GM23338 (cell line): Measurements from ENCODE around the gene ERP29.

Experiments used
- CREB1 ChIP-seq: fragments of 250-450 bp; sonication (Bioruptor Pico); IDR thresholded peaks from 2 replicates; pipeline ENCODE4 v1.5.0; 2020; ENCODE audit warnings: low read depth, mild to moderate bottlenecking, moderate library complexity
- EZH2 ChIP-seq: fragments of 200-600 bp; sonication (generic); IDR thresholded peaks from one replicate; pipeline ENCODE4 v1.8.0; 2017; ENCODE audit warnings: antibody characterized with exemption, mild to moderate bottlenecking, low read depth; ENCODE audit not compliant: unreplicated experiment
- EZH2phosphoT487 ChIP-seq: fragments of 200-600 bp; sonication (generic); IDR thresholded peaks from one replicate; pipeline ENCODE4 v1.8.1; 2018; ENCODE audit warnings: antibody characterized with exemption; ENCODE audit not compliant: unreplicated experiment
- JUNB ChIP-seq: IDR thresholded peaks from one replicate; pipeline ENCODE4 v1.6.1; 2016; ENCODE audit warnings: antibody characterized with exemption; ENCODE audit not compliant: unreplicated experiment
- NANOG ChIP-seq: IDR thresholded peaks from 2 replicates; pipeline ENCODE4 v1.6.1; 2016; ENCODE audit warnings: antibody characterized with exemption, borderline replicate concordance
- POLR2AphosphoS5 ChIP-seq: IDR thresholded peaks from 2 replicates; pipeline ENCODE4 v1.6.1; 2016; ENCODE audit warnings: antibody characterized with exemption, low read depth
- REST ChIP-seq: IDR thresholded peaks from one replicate; pipeline ENCODE4 v1.6.1; 2018; ENCODE audit warnings: antibody characterized with exemption; ENCODE audit not compliant: unreplicated experiment
- STAT1 ChIP-seq: IDR thresholded peaks from one replicate; pipeline ENCODE4 v1.6.1; 2016; ENCODE audit warnings: antibody characterized with exemption; ENCODE audit not compliant: unreplicated experiment
- ZNF114 ChIP-seq: fragments of 250-450 bp; sonication (Bioruptor Pico); IDR thresholded peaks from 2 replicates; pipeline ENCODE4 v1.5.0; 2020; ENCODE audit warnings: mild to moderate bottlenecking, moderate library complexity
- ZNF331 ChIP-seq: fragments of 250-450 bp; sonication (Bioruptor Pico); IDR thresholded peaks from 2 replicates; pipeline ENCODE4 v1.5.0; 2020; ENCODE audit warnings: low read depth, mild to moderate bottlenecking, moderate library complexity
- TF ChIP-seq, protein P1 (sequence below), 2 experiments: fragments of 200-600 bp in 1 of 2; sonication (generic) in 1 of 2; conservative IDR thresholded peaks; 2 replicates each; pipeline versions ENCODE4 v1.5.1 to v1.6.1; 2016 to 2017; ENCODE audit warnings: antibody characterized with exemption in 2 of 2, low read depth in 2 of 2, mild to moderate bottlenecking in 2 of 2, moderate library complexity in 1 of 2
- TF ChIP-seq, protein P2 (sequence below): IDR thresholded peaks from 2 replicates; pipeline ENCODE4 v1.6.1; 2016; ENCODE audit warnings: antibody characterized with exemption
- TF ChIP-seq, protein P3 (sequence below): fragments of 250-450 bp; sonication (Bioruptor Pico); IDR thresholded peaks from 2 replicates; pipeline ENCODE4 v1.5.0; 2020; ENCODE audit warnings: mild to moderate bottlenecking, moderate library complexity

DNA sequence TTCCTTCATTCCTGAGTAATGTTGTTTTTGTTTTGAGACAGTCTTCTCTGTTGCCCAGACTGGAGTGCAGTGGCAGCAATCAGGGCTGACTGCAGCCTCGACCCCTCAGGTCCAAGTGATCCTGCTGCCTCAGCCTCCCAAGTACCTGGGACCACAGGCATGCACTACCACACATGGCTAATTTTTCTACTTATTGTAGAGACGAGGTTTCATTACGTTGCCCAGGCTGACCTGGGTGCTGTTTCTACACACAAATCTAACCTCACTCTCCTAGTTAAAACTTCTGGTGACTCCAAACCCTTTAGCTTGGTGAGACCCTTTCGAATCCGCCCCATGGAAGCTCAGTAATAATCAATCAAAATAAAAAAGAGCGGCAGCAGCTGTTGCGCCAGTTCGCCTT lies 1.5 kb upstream of the ERP29 start:
- TF ChIP-seq, protein P1, sequence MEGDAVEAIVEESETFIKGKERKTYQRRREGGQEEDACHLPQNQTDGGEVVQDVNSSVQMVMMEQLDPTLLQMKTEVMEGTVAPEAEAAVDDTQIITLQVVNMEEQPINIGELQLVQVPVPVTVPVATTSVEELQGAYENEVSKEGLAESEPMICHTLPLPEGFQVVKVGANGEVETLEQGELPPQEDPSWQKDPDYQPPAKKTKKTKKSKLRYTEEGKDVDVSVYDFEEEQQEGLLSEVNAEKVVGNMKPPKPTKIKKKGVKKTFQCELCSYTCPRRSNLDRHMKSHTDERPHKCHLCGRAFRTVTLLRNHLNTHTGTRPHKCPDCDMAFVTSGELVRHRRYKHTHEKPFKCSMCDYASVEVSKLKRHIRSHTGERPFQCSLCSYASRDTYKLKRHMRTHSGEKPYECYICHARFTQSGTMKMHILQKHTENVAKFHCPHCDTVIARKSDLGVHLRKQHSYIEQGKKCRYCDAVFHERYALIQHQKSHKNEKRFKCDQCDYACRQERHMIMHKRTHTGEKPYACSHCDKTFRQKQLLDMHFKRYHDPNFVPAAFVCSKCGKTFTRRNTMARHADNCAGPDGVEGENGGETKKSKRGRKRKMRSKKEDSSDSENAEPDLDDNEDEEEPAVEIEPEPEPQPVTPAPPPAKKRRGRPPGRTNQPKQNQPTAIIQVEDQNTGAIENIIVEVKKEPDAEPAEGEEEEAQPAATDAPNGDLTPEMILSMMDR (conservative IDR thresholded peaks at IDR 0.05; ENCODE audit: low read depth in 2 of 2): no peak
- TF ChIP-seq POLR2AphosphoS5: no peak
- no peak for TF ChIP-seq EZH2
- no peak for TF ChIP-seq EZH2phosphoT487
- no peak for TF ChIP-seq REST
- no peak for TF ChIP-seq CREB1
- TF ChIP-seq, protein P2, sequence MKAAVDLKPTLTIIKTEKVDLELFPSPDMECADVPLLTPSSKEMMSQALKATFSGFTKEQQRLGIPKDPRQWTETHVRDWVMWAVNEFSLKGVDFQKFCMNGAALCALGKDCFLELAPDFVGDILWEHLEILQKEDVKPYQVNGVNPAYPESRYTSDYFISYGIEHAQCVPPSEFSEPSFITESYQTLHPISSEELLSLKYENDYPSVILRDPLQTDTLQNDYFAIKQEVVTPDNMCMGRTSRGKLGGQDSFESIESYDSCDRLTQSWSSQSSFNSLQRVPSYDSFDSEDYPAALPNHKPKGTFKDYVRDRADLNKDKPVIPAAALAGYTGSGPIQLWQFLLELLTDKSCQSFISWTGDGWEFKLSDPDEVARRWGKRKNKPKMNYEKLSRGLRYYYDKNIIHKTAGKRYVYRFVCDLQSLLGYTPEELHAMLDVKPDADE: no peak
- no peak for TF ChIP-seq STAT1
- TF ChIP-seq ZNF114 (CRISPR knock-in tag): no peak
- no peak for TF ChIP-seq JUNB
- TF ChIP-seq ZNF331 (CRISPR knock-in tag): no peak
- TF ChIP-seq, protein P3, sequence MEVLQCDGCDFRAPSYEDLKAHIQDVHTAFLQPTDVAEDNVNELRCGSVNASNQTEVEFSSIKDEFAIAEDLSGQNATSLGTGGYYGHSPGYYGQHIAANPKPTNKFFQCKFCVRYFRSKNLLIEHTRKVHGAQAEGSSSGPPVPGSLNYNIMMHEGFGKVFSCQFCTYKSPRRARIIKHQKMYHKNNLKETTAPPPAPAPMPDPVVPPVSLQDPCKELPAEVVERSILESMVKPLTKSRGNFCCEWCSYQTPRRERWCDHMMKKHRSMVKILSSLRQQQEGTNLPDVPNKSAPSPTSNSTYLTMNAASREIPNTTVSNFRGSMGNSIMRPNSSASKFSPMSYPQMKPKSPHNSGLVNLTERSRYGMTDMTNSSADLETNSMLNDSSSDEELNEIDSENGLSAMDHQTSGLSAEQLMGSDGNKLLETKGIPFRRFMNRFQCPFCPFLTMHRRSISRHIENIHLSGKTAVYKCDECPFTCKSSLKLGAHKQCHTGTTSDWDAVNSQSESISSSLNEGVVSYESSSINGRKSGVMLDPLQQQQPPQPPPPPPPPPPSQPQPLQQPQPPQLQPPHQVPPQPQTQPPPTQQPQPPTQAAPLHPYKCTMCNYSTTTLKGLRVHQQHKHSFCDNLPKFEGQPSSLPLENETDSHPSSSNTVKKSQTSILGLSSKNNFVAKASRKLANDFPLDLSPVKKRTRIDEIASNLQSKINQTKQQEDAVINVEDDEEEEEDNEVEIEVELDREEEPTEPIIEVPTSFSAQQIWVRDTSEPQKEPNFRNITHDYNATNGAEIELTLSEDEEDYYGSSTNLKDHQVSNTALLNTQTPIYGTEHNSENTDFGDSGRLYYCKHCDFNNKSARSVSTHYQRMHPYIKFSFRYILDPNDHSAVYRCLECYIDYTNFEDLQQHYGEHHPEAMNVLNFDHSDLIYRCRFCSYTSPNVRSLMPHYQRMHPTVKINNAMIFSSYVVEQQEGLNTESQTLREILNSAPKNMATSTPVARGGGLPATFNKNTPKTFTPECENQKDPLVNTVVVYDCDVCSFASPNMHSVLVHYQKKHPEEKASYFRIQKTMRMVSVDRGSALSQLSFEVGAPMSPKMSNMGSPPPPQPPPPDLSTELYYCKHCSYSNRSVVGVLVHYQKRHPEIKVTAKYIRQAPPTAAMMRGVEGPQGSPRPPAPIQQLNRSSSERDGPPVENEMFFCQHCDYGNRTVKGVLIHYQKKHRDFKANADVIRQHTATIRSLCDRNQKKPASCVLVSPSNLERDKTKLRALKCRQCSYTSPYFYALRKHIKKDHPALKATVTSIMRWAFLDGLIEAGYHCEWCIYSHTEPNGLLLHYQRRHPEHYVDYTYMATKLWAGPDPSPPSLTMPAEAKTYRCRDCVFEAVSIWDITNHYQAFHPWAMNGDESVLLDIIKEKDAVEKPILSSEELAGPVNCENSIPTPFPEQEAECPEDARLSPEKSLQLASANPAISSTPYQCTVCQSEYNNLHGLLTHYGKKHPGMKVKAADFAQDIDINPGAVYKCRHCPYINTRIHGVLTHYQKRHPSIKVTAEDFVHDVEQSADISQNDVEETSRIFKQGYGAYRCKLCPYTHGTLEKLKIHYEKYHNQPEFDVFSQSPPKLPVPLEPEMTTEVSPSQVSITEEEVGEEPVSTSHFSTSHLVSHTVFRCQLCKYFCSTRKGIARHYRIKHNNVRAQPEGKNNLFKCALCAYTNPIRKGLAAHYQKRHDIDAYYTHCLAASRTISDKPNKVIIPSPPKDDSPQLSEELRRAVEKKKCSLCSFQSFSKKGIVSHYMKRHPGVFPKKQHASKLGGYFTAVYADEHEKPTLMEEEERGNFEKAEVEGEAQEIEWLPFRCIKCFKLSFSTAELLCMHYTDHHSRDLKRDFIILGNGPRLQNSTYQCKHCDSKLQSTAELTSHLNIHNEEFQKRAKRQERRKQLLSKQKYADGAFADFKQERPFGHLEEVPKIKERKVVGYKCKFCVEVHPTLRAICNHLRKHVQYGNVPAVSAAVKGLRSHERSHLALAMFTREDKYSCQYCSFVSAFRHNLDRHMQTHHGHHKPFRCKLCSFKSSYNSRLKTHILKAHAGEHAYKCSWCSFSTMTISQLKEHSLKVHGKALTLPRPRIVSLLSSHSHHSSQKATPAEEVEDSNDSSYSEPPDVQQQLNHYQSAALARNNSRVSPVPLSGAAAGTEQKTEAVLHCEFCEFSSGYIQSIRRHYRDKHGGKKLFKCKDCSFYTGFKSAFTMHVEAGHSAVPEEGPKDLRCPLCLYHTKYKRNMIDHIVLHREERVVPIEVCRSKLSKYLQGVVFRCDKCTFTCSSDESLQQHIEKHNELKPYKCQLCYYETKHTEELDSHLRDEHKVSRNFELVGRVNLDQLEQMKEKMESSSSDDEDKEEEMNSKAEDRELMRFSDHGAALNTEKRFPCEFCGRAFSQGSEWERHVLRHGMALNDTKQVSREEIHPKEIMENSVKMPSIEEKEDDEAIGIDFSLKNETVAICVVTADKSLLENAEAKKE (CRISPR knock-in tag): no peak
- no peak for TF ChIP-seq NANOG
